ENCODE measurements around the gene SPTB. TPM values are rescaled to one million over a fixed set of nuclear protein-coding genes. Genes with fewer than 3 reads are reported as not detected.

Gene SPTB
- total and polyA plus RNA-seq, 9 of the 15 experiments (the other 6 are each of a cell fraction or from before 2014, with no cell fraction given), result 0.21 to 45.9 (median 11.7) TPM

GRCh38 chr14:64906022-64906421 lies 26.3 kb upstream of the SPTB start:
- no TSS peak for BruUV-seq (replicated peaks)
- ATAC-seq, result no peak
- POLR2A ChIA-PET, result interaction anchor here (0.6 kb wide), 1 partner anchor 15 kb away, joined by 3 read pairs; no protein-coding TSS in a partner anchor

More at GRCh38 chr14:64906022-64906421, 26.3 kb upstream of the SPTB start:
- WGBS (ENCODE audit: insufficient coverage, low coverage, missing lambda C conversion rate), result 13% methylated on average over 4 of the region's 6 CpGs
- no peaks in the 10 kb centered on the region for H3K9me3 ChIP-seq (replicated peaks; ENCODE audit: control insufficient read depth, insufficient read depth, low read depth, low read length)
- H3K9ac ChIP-seq (ENCODE audit: insufficient read depth in 1 of 2, low read depth in 2 of 2, low read length in 2 of 2), result no peak overlapping the region
- peaks cover 4 to 8% of the 10 kb centered on the region in 2 experiments; a peak in 2 of 5 replicates for H3K27me3 ChIP-seq (ENCODE audit: control insufficient read depth in 2 of 2, insufficient read depth in 2 of 2, low read length in 2 of 2)
- no peaks in the 10 kb centered on the region for H3K79me2 ChIP-seq (ENCODE audit: control insufficient read depth, insufficient read depth, low read length)
- no peak overlapping the region for H3K4me2 ChIP-seq (ENCODE audit: insufficient read depth, low read length)
- H3K4me3 ChIP-seq, result no peak overlapping the region
- intact Hi-C loops (cut with micrococcal nuclease), result no loop called here
- CTCF ChIA-PET (ENCODE audit: low intra/inter-chr PET ratio), result no interaction called here
- H3K9me1 ChIP-seq (ENCODE audit: control insufficient read depth, insufficient read depth, low read length), result no peaks in the 10 kb centered on the region
- FAIRE-seq, result no peak
- no peaks in the 10 kb centered on the region for H4K20me1 ChIP-seq (replicated peaks; ENCODE audit: control insufficient read depth, insufficient read depth, low read length)
- no peak overlapping the region for H2AFZ ChIP-seq (ENCODE audit: low read depth, low read length)
- no peaks in the 10 kb centered on the region for H3K4me1 ChIP-seq (replicated peaks in 1 of 2; ENCODE audit: control insufficient read depth in 2 of 2, insufficient read depth in 2 of 2, low read length in 2 of 2)
- H3K36me3 ChIP-seq (ENCODE audit: control insufficient read depth, insufficient read depth, low read length), result no peaks in the 10 kb centered on the region
- no peak overlapping the region for H3K27ac ChIP-seq (ENCODE audit: extremely low read depth, low read depth, low read length)
- DNase-seq (ENCODE audit: extremely low read depth in 1 of 4, low spot score in 3 of 4), result no peak
- in situ Hi-C loops (cut with MboI), result no loop called here
- TF ChIP-seq MITF (IDR thresholded peaks at IDR 0.05) (no peak), ZNF644 (tag; IDR thresholded peaks at IDR 0.05; ENCODE audit: low read depth) (no peak), HIVEP1 (CRISPR knock-in tag; IDR thresholded peaks at IDR 0.05) (no peak), GATAD2A (IDR thresholded peaks at IDR 0.05) (no peak), CCAR2 (IDR thresholded peaks at IDR 0.05; ENCODE audit: low read depth, low read length) (no peak), KAT8 (IDR thresholded peaks at IDR 0.05; ENCODE audit: low read depth) (no peak), HMGN3 (IDR thresholded peaks at IDR 0.05; ENCODE audit: borderline replicate concordance, extremely low read depth, insufficient read length, low read depth, low read length) (no peak), RBBP5 (IDR thresholded peaks at IDR 0.05; ENCODE audit: borderline replicate concordance, insufficient read depth, low read length, poor library complexity, severe bottlenecking) (no peak), NR4A1 (CRISPR knock-in tag; IDR thresholded peaks at IDR 0.05) (no peak), NR4A1 (tag; IDR thresholded peaks at IDR 0.05) (no peak), ZNF354B (CRISPR knock-in tag; IDR thresholded peaks at IDR 0.05) (no peak), BMI1 (IDR thresholded peaks at IDR 0.05; ENCODE audit: low read length) (no peak)
- TF ChIP-seq, protein P1, sequence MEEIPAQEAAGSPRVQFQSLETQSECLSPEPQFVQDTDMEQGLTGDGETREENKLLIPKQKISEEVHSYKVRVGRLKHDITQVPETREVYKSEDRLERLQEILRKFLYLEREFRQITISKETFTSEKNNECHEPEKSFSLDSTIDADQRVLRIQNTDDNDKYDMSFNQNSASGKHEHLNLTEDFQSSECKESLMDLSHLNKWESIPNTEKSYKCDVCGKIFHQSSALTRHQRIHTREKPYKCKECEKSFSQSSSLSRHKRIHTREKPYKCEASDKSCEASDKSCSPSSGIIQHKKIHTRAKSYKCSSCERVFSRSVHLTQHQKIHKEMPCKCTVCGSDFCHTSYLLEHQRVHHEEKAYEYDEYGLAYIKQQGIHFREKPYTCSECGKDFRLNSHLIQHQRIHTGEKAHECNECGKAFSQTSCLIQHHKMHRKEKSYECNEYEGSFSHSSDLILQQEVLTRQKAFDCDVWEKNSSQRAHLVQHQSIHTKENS (CRISPR knock-in tag; IDR thresholded peaks at IDR 0.05), result no peak

Data from K562 (cell line).